NCI-H2196 (cell line): ENCODE data around the gene MYO5C.

Source experiments
- DNase-seq: peaks from one replicate; lab custom pipeline; 2025; ENCODE audit not compliant: unreplicated experiment; lab: John Stamatoyannopoulos, UW

Gene MYO5C

DNA sequence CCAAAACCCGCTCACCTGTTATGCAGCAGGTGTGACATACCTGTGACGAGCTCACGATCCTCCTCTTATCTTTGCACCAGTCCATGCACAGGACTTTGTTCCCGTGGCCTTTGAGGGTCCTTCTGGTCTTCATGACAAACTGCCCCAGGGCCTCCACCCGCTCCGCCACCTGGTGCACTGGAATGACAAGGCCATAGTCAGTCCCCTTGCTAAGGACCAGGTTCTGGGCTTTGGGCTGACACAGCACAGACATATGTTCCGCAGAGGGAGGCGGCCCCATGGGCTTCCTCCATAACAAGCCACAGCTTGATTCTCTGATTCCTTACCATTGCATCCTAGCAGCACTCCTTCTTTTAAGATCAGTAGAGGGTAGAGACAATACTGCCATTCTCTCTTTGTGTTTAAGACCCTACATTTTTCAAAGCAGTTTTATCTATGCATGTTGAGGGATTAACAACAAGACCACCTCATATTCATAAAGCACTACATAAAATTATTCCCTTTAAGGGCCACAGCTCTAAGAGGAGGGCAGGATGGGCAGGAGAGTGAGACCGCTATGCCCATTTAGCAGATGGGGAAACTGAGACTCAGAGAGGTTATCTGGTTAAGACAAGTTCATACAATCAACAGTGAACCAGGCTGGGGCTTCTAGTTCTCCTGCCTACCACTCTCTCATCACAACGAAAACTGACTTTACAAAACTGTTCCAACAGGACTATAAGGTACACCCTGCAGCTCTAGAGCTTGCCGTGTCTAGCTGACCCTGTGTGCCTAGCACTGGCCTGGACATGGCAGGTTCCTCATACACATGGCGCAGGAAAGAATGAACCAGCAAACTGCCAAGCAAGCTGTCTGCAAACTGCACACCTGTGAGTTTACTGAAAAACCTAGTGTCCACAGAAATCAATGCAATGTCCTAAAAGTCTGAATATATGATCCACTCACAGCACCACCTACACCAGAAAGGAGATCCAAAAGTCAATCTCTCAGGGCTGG is 141.4 kb downstream of the MYO5C start:
- no peak for DNase-seq

DNA sequence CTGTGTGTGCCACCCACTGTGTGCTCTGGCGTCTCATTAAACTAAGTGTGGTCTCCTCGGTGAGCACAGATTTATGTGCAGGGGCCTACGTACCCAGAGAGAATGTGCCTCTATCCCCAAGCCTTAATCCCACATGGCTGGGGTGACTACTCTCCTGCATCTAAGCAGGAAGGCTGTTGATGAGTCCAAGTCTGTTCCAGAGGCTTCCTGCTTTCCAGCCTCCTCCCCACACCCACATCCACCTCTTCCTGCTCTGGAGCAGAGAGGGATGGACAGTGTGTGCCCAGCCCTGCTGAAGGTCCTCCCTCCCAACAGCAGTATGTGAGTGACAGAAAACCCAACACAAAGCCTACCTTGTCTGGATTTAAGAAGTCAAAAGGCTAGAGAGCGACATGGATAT is 144.3 kb downstream of the MYO5C start:
- DNase-seq: no peak

GRCh38 chr15:52150871-52151270 is 144.7 kb downstream of the MYO5C start:
- no peak for DNase-seq

DNA sequence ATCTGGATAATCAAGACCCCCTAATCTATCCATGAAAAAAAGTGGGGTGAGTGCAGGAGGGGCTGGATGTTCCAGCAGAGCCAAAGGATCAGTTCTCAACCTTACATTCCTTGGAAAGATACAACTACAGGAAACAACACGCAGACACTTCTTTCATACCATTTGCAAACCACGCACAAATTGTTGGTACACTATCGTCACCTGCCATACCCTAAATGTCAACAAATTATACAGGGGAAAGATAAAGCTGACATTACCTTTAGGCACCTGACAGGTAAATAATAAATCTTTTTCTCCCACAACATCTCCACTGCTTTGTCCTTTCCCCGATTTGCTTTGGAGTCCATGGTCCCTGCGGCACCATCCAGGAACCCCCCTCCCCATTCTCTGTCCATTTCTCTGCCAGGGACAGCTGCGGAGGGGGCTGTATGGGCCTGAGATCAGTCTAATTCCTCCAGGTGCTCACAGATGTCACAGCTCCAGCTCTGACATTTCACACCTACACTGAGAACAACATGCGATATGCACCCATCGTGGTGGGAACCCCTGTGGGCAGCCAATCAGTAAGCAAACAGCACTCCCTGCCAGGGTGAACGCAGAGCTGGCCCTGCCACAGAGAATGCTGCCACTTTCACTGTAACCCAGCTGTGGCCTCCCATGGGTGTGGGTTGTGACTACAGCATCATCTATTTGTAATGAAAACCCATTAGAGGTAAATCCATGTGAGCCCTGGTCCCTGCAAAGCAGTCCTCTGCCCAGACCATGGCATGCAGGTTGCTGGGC is 145.4 kb downstream of the MYO5C start:
- no peak for DNase-seq

GRCh38 chr15:52148403-52148802 is 147.2 kb downstream of the MYO5C start:
- DNase-seq: no peak

DNA sequence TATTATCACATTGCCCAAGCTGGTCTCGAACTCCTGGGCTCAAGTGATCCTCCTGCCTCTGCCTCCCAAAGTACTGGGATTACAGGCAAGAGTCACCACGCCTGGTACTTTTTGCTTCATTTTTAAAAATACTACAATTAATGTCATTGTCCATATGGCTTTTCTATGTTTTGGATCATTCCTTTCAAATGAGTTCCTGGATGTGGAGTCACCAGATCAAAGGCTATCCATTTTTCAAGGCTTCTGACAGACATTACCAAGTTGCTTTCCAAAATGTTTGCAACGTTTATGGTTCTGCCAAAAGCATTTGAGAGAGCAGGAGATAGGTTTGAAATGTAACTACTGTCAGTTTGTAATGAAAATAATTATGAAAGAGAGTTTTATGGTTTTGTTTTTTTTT is 148.8 kb downstream of the MYO5C start:
- DNase-seq: no peak

DNA sequence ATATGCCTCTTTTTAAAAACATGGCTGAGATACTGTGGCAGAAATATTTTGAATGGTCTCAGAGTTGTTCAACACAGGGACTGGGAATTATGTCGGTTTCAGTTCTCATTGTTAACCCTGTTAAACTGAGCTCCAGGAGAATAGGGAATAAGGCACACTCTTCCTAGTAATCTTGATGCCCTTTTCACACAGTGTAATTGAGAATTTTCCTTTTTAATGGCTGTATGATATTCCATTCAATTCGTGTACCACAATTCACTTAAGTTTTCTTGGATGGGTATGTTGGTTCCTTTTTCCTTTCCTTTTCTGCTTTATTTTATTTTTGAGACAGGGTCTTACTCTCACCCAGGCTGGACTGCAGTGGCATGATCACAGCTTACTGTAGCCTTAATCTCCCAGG is 149.3 kb downstream of the MYO5C start:
- DNase-seq: no peak

DNA sequence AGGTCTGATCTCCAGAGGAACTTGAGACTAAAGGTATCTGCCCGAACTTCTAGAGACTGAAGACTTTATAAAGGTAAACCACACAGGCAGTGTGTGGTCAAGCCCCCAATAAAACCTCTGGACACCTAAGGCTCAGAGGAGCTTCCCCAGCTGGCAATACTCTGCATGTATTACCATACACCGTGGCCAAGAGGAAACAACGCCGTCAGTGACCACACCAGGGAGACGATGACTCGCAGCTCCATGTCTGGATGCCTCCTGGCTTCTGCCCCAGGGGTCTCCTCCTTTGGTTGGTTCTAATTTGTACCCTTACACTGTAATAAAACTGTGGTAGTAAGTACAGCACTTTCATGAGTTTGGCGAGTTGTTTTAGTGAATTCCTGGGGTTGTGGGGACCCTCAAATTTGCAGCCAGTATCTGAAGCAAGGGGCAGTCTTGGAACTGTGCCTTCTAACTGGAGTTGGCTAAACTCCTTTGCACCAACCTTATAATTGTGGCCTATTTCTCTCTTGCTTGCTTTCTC is 150.9 kb downstream of the MYO5C start:
- DNase-seq: no peak

GRCh38 chr15:52143873-52144272 is 151.7 kb downstream of the MYO5C start:
- DNase-seq: no peak
